Coronary artery (tissue), 2 donors: ENCODE results near the gene GGT5.

Experiments
- DNase-seq: peaks from one replicate; pipeline ENCODE4 v3.0.0-alpha.2; 2017; ENCODE audit warnings: low spot score
- H3K27ac ChIP-seq, 2 donors: fragments of 200-600 bp; sonication (generic); one replicate each; pipeline ENCODE4 v1.5.1; 2016 to 2019
- H3K4me3 ChIP-seq: fragments of 200-600 bp; sonication (generic); 2 replicates; pipeline ENCODE4 v1.5.1; 2016; ENCODE audit warnings: mild to moderate bottlenecking, moderate library complexity
- TF ChIP-seq, protein P1 (sequence below): fragments of 200-600 bp; sonication (generic); IDR thresholded peaks from one replicate; pipeline ENCODE4 v1.5.1; 2019; ENCODE audit warnings: antibody characterized with exemption

Gene GGT5

DNA sequence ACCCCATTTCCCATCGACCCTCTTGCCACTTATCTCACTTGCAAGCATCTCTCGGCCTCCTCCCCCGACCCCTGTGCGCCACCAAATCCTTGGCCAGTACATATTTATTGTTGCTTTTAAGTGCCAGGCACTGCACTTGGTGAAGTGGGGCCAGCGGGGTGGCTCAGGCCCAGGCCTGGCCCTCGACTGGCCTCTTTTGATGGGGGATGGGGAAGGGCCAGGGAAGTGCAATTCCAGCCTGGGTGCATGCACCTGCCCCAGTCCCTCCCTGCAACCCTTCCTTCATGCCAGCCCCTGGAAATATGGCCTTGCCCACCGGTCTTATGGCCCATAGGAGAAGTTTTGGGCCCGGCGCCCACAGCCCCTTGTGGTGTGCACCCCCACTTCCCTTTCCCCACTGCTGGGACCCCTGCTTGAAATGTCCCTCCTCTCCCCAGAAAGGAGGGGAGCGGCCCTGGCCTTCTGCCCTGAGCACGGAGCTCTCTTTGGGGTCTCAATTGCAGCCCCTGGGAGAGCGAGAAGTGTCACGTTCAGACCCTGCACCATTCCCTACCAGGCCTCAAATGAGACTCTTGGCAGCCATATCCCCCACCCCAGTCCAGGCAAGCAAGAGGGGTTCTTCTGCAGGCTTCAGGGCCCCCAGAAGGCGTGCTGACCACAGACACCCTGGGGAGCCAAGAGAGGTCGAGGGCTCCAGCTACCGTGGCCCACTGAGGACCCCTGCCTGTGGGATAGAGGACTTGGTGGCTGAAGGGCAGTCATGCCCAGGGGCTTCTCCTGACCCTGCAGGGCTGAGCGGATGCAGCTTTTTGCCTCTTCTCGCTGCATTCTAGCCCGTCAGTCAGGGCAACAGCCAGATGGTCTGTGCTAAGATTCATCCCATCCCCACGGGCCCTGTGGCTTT is 62.6 kb downstream of the GGT5 start:
- DNase-seq = no peak
- TF ChIP-seq, protein P1, sequence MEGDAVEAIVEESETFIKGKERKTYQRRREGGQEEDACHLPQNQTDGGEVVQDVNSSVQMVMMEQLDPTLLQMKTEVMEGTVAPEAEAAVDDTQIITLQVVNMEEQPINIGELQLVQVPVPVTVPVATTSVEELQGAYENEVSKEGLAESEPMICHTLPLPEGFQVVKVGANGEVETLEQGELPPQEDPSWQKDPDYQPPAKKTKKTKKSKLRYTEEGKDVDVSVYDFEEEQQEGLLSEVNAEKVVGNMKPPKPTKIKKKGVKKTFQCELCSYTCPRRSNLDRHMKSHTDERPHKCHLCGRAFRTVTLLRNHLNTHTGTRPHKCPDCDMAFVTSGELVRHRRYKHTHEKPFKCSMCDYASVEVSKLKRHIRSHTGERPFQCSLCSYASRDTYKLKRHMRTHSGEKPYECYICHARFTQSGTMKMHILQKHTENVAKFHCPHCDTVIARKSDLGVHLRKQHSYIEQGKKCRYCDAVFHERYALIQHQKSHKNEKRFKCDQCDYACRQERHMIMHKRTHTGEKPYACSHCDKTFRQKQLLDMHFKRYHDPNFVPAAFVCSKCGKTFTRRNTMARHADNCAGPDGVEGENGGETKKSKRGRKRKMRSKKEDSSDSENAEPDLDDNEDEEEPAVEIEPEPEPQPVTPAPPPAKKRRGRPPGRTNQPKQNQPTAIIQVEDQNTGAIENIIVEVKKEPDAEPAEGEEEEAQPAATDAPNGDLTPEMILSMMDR = no peak
- peak overlapping the region; percentile 71 for H3K4me3 ChIP-seq
- H3K27ac ChIP-seq = peak overlapping the region; percentile 57 to 97

DNA sequence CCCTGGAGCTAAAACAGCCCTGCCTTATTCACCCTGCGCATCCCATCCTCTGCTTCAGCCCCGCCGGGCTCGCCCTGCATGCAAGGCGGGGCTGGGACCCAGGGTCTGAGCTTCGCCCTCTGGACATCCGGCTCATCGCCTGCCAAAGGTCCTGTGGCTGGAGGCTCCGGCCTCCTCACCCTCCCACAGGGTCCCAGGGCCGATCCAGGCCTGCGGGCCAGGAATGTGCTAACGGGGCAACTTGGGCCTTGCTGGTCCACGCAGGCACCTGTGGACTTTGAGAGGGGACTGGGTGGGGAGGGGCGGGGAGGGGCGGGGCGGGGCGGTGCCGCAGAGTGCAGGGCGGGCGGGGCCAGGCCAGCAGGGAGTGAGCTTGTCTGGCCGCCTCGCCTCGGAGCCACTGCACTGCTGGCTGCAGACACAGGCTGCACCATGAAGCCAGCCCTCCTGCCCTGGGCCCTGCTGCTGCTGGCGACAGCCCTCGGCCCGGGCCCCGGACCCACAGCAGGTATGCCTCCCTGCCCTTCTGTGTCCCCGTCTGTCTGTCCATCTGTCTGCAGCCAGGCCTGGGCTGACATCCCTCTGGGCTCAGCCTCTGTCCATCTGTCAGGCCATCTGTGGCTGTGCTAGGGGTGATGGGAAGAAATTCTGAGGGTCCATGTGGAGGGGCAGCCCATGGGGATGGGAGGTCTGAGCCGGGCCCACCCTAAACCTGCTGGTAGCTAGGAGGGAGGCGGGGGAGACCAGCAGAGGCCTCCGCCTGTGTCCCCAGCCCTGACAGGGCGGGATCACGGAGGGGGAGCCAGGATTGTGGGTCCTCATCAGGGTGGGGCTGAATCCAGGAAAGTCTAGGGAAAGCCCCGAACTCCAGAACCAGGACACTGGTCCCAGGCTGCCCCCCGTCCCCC is 63.5 kb downstream of the GGT5 start, which contains the start of gene SUSD2:
SUSD2 (plus strand) TSS at position 400 of the 908 bp plus-strand sequence; CDS start at position 433, 33 bp downstream.
- TF ChIP-seq, protein P1 = no peak
- no peak for DNase-seq

DNA sequence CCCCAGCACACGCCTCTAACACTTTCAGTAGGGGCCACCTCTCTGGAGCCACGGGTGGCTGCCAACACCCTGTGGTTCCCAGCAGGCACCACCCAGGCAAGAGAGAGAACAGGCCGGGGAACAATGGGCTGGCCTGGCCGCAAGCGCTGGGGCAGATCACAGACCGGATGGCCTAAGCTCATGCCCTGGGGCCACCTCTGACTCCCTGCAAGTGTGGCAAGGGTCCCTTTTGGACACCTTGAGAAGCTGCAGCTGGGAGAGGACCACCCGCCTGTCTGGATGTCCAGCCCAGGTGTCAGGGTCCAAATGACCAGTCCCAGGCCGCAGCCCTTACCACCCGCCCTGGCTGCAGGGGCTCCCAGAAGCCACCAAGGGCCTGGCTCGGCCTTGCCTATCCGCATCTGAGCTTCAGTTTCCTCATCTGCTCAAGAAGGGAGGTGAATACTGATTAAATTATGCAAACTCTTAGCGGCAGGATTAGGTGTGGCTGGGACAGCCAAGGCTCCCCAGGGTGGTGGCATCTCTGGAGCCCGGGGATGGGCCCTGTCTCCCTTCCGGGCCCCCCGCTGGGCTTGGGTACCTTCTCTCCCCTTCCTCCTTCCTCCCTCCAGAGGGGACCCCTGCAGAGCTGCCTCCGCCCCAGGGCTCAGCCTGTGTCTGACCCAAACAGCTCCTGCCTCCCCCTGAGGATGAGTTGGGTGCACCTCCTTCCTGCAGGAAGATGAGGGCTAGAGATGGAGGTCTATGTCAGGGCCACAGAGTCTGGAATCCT is 64.4 kb downstream of the GGT5 start:
- H3K4me3 ChIP-seq = no peak overlapping the region
- H3K27ac ChIP-seq = peak overlapping the region; percentile 57 to 97
- no peak for DNase-seq
- TF ChIP-seq, protein P1 = no peak

More for the DNA sequence above, 63.5 kb downstream of the GGT5 start, which contains the start of gene SUSD2:
- Histone ChIP-seq H3K27ac (peak within 1 kb of the TSS; percentile 57 to 97), H3K4me3 (peak within 1 kb of the TSS; percentile 71)

DNA sequence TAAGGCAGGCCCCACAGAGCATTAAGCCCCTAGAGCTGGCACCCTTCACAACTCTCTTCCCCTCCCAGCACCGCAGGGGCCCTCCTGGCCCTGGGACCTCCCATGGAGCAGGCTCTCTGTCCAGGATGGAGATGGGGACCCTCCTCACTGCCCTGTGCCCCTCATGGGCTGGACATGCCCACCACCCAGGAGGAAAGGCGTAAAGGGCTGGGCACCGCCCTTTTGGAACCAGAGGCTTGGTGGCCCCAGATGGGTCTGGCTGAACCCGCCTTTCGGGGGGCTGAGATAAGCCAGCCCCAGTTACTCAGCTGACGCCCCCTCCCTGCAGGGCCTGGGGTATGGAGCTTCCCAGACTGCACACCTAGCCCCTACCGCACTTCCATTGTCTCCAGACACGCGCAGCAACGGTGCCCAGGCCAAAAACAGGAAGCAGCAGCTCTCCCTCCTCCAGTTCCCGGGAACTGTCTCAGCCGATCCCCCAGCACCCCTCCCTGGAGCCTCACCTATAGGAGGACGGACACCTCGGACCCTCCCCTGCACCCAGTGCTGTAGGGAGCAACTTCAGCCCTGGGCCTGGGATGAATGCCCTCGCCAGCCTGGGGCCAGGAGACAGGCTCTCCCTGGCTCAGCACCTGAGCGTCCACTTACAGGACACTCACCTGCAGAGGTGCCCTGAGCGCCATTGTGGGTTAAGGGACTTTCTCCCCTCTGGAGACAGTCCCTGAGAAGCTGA is 65.2 kb downstream of the GGT5 start:
- DNase-seq = no peak
- H3K27ac ChIP-seq = peak overlapping the region; percentile 81 to 97
- no peak overlapping the region for H3K4me3 ChIP-seq
- TF ChIP-seq, protein P1 = no peak

DNA sequence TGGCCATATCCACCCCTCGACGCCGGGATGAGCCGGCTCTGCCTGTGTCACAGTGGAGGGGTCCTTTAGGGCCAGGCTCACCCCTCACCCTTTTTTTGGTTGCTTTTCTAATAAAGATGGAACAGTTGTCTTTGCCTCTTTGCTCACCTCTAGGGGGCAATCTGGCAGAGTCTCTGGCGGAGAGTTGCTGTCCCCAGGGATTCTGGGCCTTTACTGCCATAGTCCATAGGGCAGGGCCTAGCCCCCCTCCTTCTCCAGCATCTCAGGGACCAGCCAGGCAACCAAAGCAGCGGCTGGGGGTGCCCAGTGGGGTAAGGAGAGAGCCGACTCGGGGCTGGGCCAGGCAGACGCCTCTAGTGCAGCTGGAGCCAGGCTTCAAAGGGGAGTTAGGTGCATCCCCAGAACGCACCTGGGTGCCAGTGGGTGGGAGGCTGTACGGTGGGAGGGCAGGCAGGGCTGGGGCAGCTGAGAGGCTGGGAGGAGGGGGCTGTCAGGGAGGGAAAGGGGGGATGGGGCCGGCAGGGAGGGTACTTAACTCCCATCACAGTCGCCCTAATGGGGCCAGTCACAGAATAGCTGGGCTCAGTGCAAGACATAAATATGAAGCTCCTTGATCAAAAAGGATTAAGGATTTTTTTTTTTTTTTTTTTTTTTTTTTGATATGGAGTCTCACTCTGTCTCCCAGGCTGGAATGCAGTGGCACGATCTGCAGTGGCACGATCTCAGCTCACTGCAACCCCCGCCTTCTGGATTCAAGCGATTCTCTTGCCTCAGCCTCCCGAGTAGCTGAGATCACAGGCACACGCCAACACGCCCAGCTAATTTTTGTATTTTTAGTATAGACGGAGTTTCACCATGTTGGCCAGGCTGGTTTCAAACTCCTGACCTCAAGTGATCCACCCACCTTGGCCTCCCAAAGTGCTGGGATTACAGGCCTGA is 66.1 kb downstream of the GGT5 start:
- Histone ChIP-seq H3K27ac (peak overlapping the region; percentile 81 to 97), H3K4me3 (no peak overlapping the region)
- TF ChIP-seq, protein P1 = no peak
- no peak for DNase-seq
